SK-N-SH treated with all-trans-retinoic acid at 6 μM for 48 hours (cell line): ENCODE results near the gene RDX.

Experiments
- ARNTL ChIP-seq: fragments of 450-650 bp; formaldehyde crosslinking; IDR thresholded peaks from 2 replicates; pipeline ENCODE4 v1.5.0; 2020; ENCODE audit warnings: low read depth, mild to moderate bottlenecking, moderate library complexity, borderline replicate concordance
- BACH2 ChIP-seq: fragments of 250-450 bp; sonication (Bioruptor Pico); IDR thresholded peaks from 2 replicates; pipeline ENCODE4 v1.9.0; 2021; ENCODE audit warnings: mild to moderate bottlenecking, borderline replicate concordance
- ESRRG ChIP-seq: fragments of 250-450 bp; sonication (Bioruptor Pico); IDR thresholded peaks from 2 replicates; pipeline ENCODE4 v1.6.1; 2021; ENCODE audit warnings: mild to moderate bottlenecking
- GLIS3 ChIP-seq: fragments of 250-450 bp; sonication (Bioruptor Pico); IDR thresholded peaks from 2 replicates; pipeline ENCODE4 v1.5.0; 2020; ENCODE audit warnings: mild to moderate bottlenecking, moderate library complexity
- ISL1 ChIP-seq: fragments of 250-450 bp; sonication (Bioruptor Pico); IDR thresholded peaks from 2 replicates; pipeline ENCODE4 v2.1.2; 2022; ENCODE audit warnings: mild to moderate bottlenecking, moderate library complexity
- OSR1 ChIP-seq: fragments of 250-450 bp; sonication (Bioruptor Pico); IDR thresholded peaks from 2 replicates; pipeline ENCODE4 v1.8.0; 2022; ENCODE audit warnings: moderate library complexity, mild to moderate bottlenecking, inconsistent platforms
- PATZ1 ChIP-seq: fragments of 250-450 bp; sonication (Bioruptor Pico); IDR thresholded peaks from 2 replicates; pipeline ENCODE4 v1.8.0; 2020; ENCODE audit warnings: mild to moderate bottlenecking, moderate library complexity, borderline replicate concordance
- PPARA ChIP-seq: fragments of 250-450 bp; sonication (Bioruptor Pico); IDR thresholded peaks from 2 replicates; pipeline ENCODE4 v1.5.0; 2020; ENCODE audit warnings: mild to moderate bottlenecking, borderline replicate concordance
- RARB ChIP-seq: fragments of 250-450 bp; sonication (Bioruptor Pico); IDR thresholded peaks from 2 replicates; pipeline ENCODE4 v1.8.0; 2021; ENCODE audit warnings: mild to moderate bottlenecking, moderate library complexity
- ZFP3 ChIP-seq: fragments of 250-450 bp; sonication (Bioruptor Pico); IDR thresholded peaks from 2 replicates; pipeline ENCODE4 v1.5.0; 2020; ENCODE audit warnings: mild to moderate bottlenecking, moderate library complexity

- TF ChIP-seq ZFP3 (CRISPR knock-in tag): no peak
- TF ChIP-seq OSR1 (CRISPR knock-in tag): no peak
- no peak for TF ChIP-seq BACH2 (CRISPR knock-in tag)
- no peak for TF ChIP-seq PPARA (CRISPR knock-in tag)
- no peak for TF ChIP-seq ISL1 (CRISPR knock-in tag)
- no peak for TF ChIP-seq ESRRG (CRISPR knock-in tag)
- no peak for TF ChIP-seq RARB
- no peak for TF ChIP-seq PATZ1 (CRISPR knock-in tag)
- no peak for TF ChIP-seq ARNTL
- no peak for TF ChIP-seq GLIS3 (CRISPR knock-in tag)
These were observed 18.1 kb upstream of the RDX start for GRCh38 chr11:110314366-110315095.
